Upper lobe of right lung (tissue), 1 donor: ENCODE measurements around the gene OR1F1. TPM values are rescaled to one million over a fixed set of nuclear protein-coding genes. Genes with fewer than 3 reads are reported as not detected.

Experiments
- ATAC-seq: fragments of 200-7000 bp; cut with Tn5 transposase; one replicate; pipeline ENCODE4 v1.9.1; 2020; ENCODE audit warnings: mild to moderate bottlenecking, moderate library complexity
- DNase-seq: peaks from one replicate; pipeline ENCODE4 v3.0.0-alpha.2; 2020
- H3K27ac ChIP-seq: fragments of 200-600 bp; one replicate; pipeline ENCODE4 v1.8.0; 2022
- H3K27me3 ChIP-seq: fragments of 200-600 bp; one replicate; pipeline ENCODE4 v1.8.0; 2022; ENCODE audit warnings: mild to moderate bottlenecking
- H3K36me3 ChIP-seq: fragments of 200-600 bp; one replicate; pipeline ENCODE4 v1.8.0; 2022
- H3K4me1 ChIP-seq: fragments of 200-600 bp; one replicate; pipeline ENCODE4 v1.8.0; 2022
- H3K4me3 ChIP-seq: fragments of 200-600 bp; one replicate; pipeline ENCODE4 v1.8.0; 2022; ENCODE audit warnings: mild to moderate bottlenecking
- H3K9me3 ChIP-seq: fragments of 200-600 bp; one replicate; pipeline ENCODE4 v1.8.0; 2022
- intact Hi-C: fragments of 100-400 bp; cut with DNase I; formaldehyde crosslinking; loops from one replicate; pipeline ENCODE4 v1.11.0; 2022
- total RNA-seq: library from RNA; stranded (reverse); fragmentation: NEBNext Ultra II Directional; extraction: Animal tissue kit (Norgen Biotek cat#: 25700); gene quantifications from one replicate; pipeline ENCODE4 v1.2.1, GENCODE V29; 2021
- TF ChIP-seq, protein P1 (sequence below): fragments of 200-600 bp; IDR thresholded peaks from one replicate; pipeline ENCODE4 v1.8.0; 2022; ENCODE audit warnings: antibody characterized with exemption
- donor health status: DM: no; HTN: yes; CAD: no; lungs with severe emphysema.

Gene OR1F1
- total RNA-seq, 1 donor from 2014 or later: not detected

- H3K27ac ChIP-seq: no peak overlapping the region
- H3K4me3 ChIP-seq: no peak overlapping the region
- DNase-seq: no peak
- intact Hi-C loops: no loop called here
- no peaks in the 10 kb centered on the region for H3K4me1 ChIP-seq
- no peak for ATAC-seq
- H3K36me3 ChIP-seq: no peaks in the 10 kb centered on the region
- H3K27me3 ChIP-seq: no peaks in the 10 kb centered on the region
- TF ChIP-seq, protein P1, sequence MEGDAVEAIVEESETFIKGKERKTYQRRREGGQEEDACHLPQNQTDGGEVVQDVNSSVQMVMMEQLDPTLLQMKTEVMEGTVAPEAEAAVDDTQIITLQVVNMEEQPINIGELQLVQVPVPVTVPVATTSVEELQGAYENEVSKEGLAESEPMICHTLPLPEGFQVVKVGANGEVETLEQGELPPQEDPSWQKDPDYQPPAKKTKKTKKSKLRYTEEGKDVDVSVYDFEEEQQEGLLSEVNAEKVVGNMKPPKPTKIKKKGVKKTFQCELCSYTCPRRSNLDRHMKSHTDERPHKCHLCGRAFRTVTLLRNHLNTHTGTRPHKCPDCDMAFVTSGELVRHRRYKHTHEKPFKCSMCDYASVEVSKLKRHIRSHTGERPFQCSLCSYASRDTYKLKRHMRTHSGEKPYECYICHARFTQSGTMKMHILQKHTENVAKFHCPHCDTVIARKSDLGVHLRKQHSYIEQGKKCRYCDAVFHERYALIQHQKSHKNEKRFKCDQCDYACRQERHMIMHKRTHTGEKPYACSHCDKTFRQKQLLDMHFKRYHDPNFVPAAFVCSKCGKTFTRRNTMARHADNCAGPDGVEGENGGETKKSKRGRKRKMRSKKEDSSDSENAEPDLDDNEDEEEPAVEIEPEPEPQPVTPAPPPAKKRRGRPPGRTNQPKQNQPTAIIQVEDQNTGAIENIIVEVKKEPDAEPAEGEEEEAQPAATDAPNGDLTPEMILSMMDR: no peak
- H3K9me3 ChIP-seq: no peaks in the 10 kb centered on the region
Observed at GRCh38 chr16:3249020-3249419, 61.0 kb downstream of the OR1F1 start.

DNA sequence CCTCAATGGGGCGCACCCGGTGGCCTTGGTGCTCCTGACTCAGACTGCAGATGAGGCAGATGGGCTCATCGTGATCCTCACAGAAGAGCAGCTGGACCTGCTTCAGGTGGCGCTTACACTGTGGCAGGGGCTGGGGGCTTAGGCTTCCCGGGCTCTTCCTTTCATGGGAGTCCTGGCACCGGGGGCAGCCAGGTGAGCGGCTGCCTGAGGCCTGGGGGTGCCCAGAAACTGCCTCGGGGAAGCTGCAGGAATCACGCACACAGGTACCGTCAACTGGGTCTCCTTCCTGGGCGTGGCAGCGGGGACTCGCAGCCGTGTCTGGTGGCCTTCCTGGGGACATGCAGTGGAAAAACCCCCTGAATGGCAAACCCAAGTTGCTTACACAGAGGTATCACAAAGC is 61.4 kb downstream of the OR1F1 start:
- intact Hi-C loops: no loop called here
- no peak overlapping the region for H3K4me3 ChIP-seq
- H3K27me3 ChIP-seq: no peaks in the 10 kb centered on the region
- ATAC-seq (no peak), DNase-seq (no peak)
- no peaks in the 10 kb centered on the region for H3K4me1 ChIP-seq
- no peak overlapping the region for H3K27ac ChIP-seq
- H3K36me3 ChIP-seq: no peaks in the 10 kb centered on the region
- TF ChIP-seq, protein P1: no peak
- no peaks in the 10 kb centered on the region for H3K9me3 ChIP-seq

GRCh38 chr16:3252967-3253366 is 65.0 kb downstream of the OR1F1 start:
- TF ChIP-seq, protein P1: no peak
- DNase-seq (no peak), ATAC-seq (no peak)
- peaks cover 4% of the 10 kb centered on the region for H3K4me1 ChIP-seq
- no peaks in the 10 kb centered on the region for H3K36me3 ChIP-seq
- H3K9me3 ChIP-seq: no peaks in the 10 kb centered on the region
- H3K27me3 ChIP-seq: no peaks in the 10 kb centered on the region
- no peak overlapping the region for H3K27ac ChIP-seq
- H3K4me3 ChIP-seq: no peak overlapping the region
- intact Hi-C loops: no loop called here

DNA sequence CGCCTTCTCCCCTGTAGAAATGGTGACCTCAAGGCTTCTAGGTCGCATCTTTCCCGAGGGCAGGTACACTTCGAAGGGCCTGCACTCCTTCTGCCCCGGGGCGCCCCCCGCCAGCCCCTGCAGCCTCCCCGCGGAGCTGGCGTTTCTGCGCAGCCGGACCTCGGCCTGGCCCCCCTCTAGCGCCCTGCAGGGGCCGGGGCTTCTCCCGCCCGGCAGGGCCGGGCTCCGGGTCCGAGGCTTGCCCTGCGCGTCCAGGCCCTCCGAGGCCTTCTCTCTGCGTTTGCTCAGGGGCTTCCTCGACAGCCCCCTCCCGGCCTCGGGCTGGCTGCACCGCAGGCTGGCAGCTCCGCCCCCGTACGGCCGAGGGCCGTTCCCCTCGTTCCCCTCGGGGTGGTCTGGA is 66.3 kb downstream of the OR1F1 start:
- Histone ChIP-seq H3K9me3 (no peaks in the 10 kb centered on the region), H3K27me3 (no peaks in the 10 kb centered on the region), H3K36me3 (no peaks in the 10 kb centered on the region), H3K4me3 (no peak overlapping the region), H3K4me1 (peaks cover 4% of the 10 kb centered on the region), H3K27ac (no peak overlapping the region)
- DNase-seq: no peak
- TF ChIP-seq, protein P1: no peak
- intact Hi-C loops: no loop called here
- ATAC-seq: no peak

Other genes with a start within 250 kb of the OR1F1 start
- not detected for gene KREMEN2, start 223.9 kb upstream of the OR1F1 start, total RNA-seq
- 7.4 TPM for gene PAQR4, start 218.9 kb upstream of the OR1F1 start, total RNA-seq
- gene PKMYT1, start 207.8 kb upstream of the OR1F1 start, total RNA-seq: 3.8 TPM
- 0.75 TPM for gene CLDN9, start 175.3 kb upstream of the OR1F1 start, total RNA-seq
- gene CLDN6, start 170.0 kb upstream of the OR1F1 start, total RNA-seq: not detected
- 74.9 TPM for gene TNFRSF12A, start 167.8 kb upstream of the OR1F1 start, total RNA-seq
- 55.7 TPM for gene HCFC1R1, start 164.3 kb upstream of the OR1F1 start, total RNA-seq
- gene THOC6, start 164.2 kb upstream of the OR1F1 start, total RNA-seq: 31.4 TPM
- 16.3 TPM for gene BICDL2, start 151.3 kb upstream of the OR1F1 start, total RNA-seq
- gene MMP25, start 141.6 kb upstream of the OR1F1 start, total RNA-seq: 12.8 TPM
- gene IL32, start 122.6 kb upstream of the OR1F1 start, total RNA-seq: 91.5 TPM
- gene ZSCAN10, start 88.9 kb upstream of the OR1F1 start, total RNA-seq: not detected
- 11.7 TPM for gene ZNF205, start 75.6 kb upstream of the OR1F1 start, total RNA-seq
- 9.1 TPM for gene ZNF213, start 53.2 kb upstream of the OR1F1 start, total RNA-seq
- gene ZNF200, start 47.0 kb downstream of the OR1F1 start, total RNA-seq: 7.4 TPM
- gene MEFV, start 68.4 kb downstream of the OR1F1 start, total RNA-seq: 8.3 TPM
- 27.6 TPM for gene ZNF263, start 95.3 kb downstream of the OR1F1 start, total RNA-seq
- 6.9 TPM for gene TIGD7, start 117.2 kb downstream of the OR1F1 start, total RNA-seq
- 26.1 TPM for gene ZNF75A, start 117.3 kb downstream of the OR1F1 start, total RNA-seq
- gene OR2C1, start 167.7 kb downstream of the OR1F1 start, total RNA-seq: not detected
- gene ZSCAN32, start 212.8 kb downstream of the OR1F1 start, total RNA-seq: 13.1 TPM
- 7.7 TPM for gene ZNF174, start 213.0 kb downstream of the OR1F1 start, total RNA-seq